HG03066 (cell line): Measurements from ENCODE around the gene FUOM.
"Not testable (repeated sequence)": the region's sequence is repeated elsewhere in the genome, so short reads cannot be mapped to it uniquely, and the experiment has no call there.

Source experiments
- ATAC-seq: cut with Tn5 transposase; IDR thresholded peaks from one replicate; pipeline ENCODE4 v1.9.1; 2021; ENCODE audit warnings: low read depth; ENCODE audit not compliant: unreplicated experiment

The FUOM gene

GRCh38 chr10:133335246-133336117 lies 22.3 kb downstream of the FUOM start:
- no peak for ATAC-seq

GRCh38 chr10:133334503-133335245 lies 23.1 kb downstream of the FUOM start:
- no peak for ATAC-seq

GRCh38 chr10:133332936-133333699 lies 24.7 kb downstream of the FUOM start:
- no peak for ATAC-seq

GRCh38 chr10:133329491-133330202 lies 28.2 kb downstream of the FUOM start:
- peak; percentile 89 for ATAC-seq

GRCh38 chr10:133328358-133329343 lies 29.2 kb downstream of the FUOM start:
- no peak for ATAC-seq

- no peak for ATAC-seq
These were observed 30.0 kb downstream of the FUOM start for GRCh38 chr10:133327651-133328357.

- no peak for ATAC-seq
These were observed 30.8 kb downstream of the FUOM start for GRCh38 chr10:133326745-133327650.

GRCh38 chr10:133326223-133326551 lies 31.6 kb downstream of the FUOM start:
- ATAC-seq = no peak

GRCh38 chr10:133325440-133326222 lies 32.2 kb downstream of the FUOM start:
- no peak for ATAC-seq

GRCh38 chr10:133324857-133325260 lies 33.0 kb downstream of the FUOM start:
- ATAC-seq = no peak

- no peak for ATAC-seq
These were observed 33.5 kb downstream of the FUOM start for GRCh38 chr10:133324198-133324792.

GRCh38 chr10:133322064-133322709 lies 35.6 kb downstream of the FUOM start:
- not testable (repeated sequence) for ATAC-seq

- not testable (repeated sequence) for ATAC-seq
These were observed 36.9 kb downstream of the FUOM start for GRCh38 chr10:133320852-133321422.

GRCh38 chr10:133318494-133319127 lies 39.2 kb downstream of the FUOM start:
- peak; percentile 84 for ATAC-seq

- ATAC-seq = no peak
These were observed 41.1 kb downstream of the FUOM start for GRCh38 chr10:133316732-133317131.
